ENCODE data around the gene GALNT12. TPM values are rescaled to one million over a fixed set of nuclear protein-coding genes. Genes with fewer than 3 reads are reported as not detected.

The GALNT12 gene
- total RNA-seq, 4 donors from 2014 or later = 17.5 to 25.9 (median 21.1) TPM

- Histone ChIP-seq H3K4me1 (no peaks in the 10 kb centered on the region), H3K27ac (no peak overlapping the region), H3K4me3 (no peak overlapping the region), H3K36me3 (peaks cover 0 to 49% (median 0%) of the 10 kb centered on the region in 3 donors), H3K9me3 (no peaks in the 10 kb centered on the region), H3K27me3 (no peaks in the 10 kb centered on the region)
- 67 to 77% methylated on average over 2 to 5 of the region's 5 CpGs for WGBS, 2 donors
- no peak for DNase-seq
- TF ChIP-seq POLR2A (IDR thresholded peaks at IDR 0.05) = no peak
- TF ChIP-seq CTCF (IDR thresholded peaks at IDR 0.05) = no peak
- intact Hi-C loops (cut with DNase I) = loop anchor here (5.0 kb wide), 1 partner anchor 151 kb away; no protein-coding TSS in a partner anchor
These were observed 38.6 kb downstream of the GALNT12 start for GRCh38 chr9:98846081-98846480.

- no peak for DNase-seq
- no peak for TF ChIP-seq CTCF (IDR thresholded peaks at IDR 0.05)
- TF ChIP-seq POLR2A (IDR thresholded peaks at IDR 0.05) = no peak
- peaks cover 0 to 41% (median 0%) of the 10 kb centered on the region in 3 donors for H3K36me3 ChIP-seq
- no peaks in the 10 kb centered on the region for H3K27me3 ChIP-seq
- intact Hi-C loops (cut with DNase I) = loop anchor here (5.0 kb wide), 1 partner anchor 150 kb away; no protein-coding TSS in a partner anchor
- peaks cover 0 to 5% (median 0%) of the 10 kb centered on the region in 3 donors for H3K4me1 ChIP-seq
- H3K4me3 ChIP-seq = no peak overlapping the region
- 80 to 82% methylated on average over 2 of the region's 2 CpGs for WGBS, 2 donors
- H3K27ac ChIP-seq = no peak overlapping the region
- H3K9me3 ChIP-seq = no peaks in the 10 kb centered on the region
These were observed 39.4 kb downstream of the GALNT12 start for GRCh38 chr9:98846879-98847278.

- Histone ChIP-seq H3K36me3 (peaks cover 0 to 30% (median 0%) of the 10 kb centered on the region in 3 donors), H3K4me3 (peak overlapping the region in 3 of 4 donors; percentile 14 to 47 (median 33)), H3K27ac (peak overlapping the region in 3 of 4 donors; percentile 63 to 68 (median 66)), H3K9me3 (no peaks in the 10 kb centered on the region), H3K4me1 (peaks cover 0 to 18% (median 0%) of the 10 kb centered on the region in 3 donors), H3K27me3 (no peaks in the 10 kb centered on the region)
- 22 to 26% methylated on average over 16 of the region's 16 CpGs for WGBS, 2 donors
- peak; percentile 21 for DNase-seq
- intact Hi-C loops (cut with DNase I) = loop anchor here (5.0 kb wide), 1 partner anchor 149 kb away; no protein-coding TSS in a partner anchor
- peak; percentile 77 to 88 (median 86) for TF ChIP-seq CTCF (IDR thresholded peaks at IDR 0.05)
- no peak for TF ChIP-seq POLR2A (IDR thresholded peaks at IDR 0.05)
These were observed 41.1 kb downstream of the GALNT12 start for GRCh38 chr9:98848450-98849149.

- peaks cover 0 to 18% (median 0%) of the 10 kb centered on the region in 3 donors for H3K4me1 ChIP-seq
- WGBS, 2 donors = 82 to 86% methylated on average over 4 of the region's 4 CpGs
- H3K4me3 ChIP-seq = no peak overlapping the region
- no peak overlapping the region for H3K27ac ChIP-seq
- TF ChIP-seq CTCF (IDR thresholded peaks at IDR 0.05) = no peak
- intact Hi-C loops (cut with DNase I) = loop anchor here (5.0 kb wide), 1 partner anchor 148 kb away; no protein-coding TSS in a partner anchor
- no peaks in the 10 kb centered on the region for H3K27me3 ChIP-seq
- peaks cover 0 to 20% (median 0%) of the 10 kb centered on the region in 3 donors for H3K36me3 ChIP-seq
- H3K9me3 ChIP-seq = no peaks in the 10 kb centered on the region
- DNase-seq = no peak
These were observed 42.1 kb downstream of the GALNT12 start for GRCh38 chr9:98849563-98849962.

All from esophagus squamous epithelium (tissue), 5 donors.